NB4 (cell line): ENCODE data around the gene MAD1L1.

ENCODE experiments used
- DNase-seq: peaks from one replicate; pipeline ENCODE4 v3.0.0; 2010; ENCODE audit warnings: low read depth
- H3K4me3 ChIP-seq: one replicate; pipeline ENCODE4 v1.5.1; 2011; ENCODE audit warnings: mild to moderate bottlenecking, low read depth, low read length, moderate library complexity
- MYC ChIP-seq: IDR thresholded peaks from 2 replicates; pipeline ENCODE4 v1.6.1; 2011; ENCODE audit warnings: low read depth, low read length
- POLR2A ChIP-seq: IDR thresholded peaks from 2 replicates; pipeline ENCODE4 v1.6.1; 2011; ENCODE audit warnings: mild to moderate bottlenecking; ENCODE audit not compliant: insufficient read length; ENCODE audit errors: extremely low read depth
- TF ChIP-seq, protein P1 (sequence below): IDR thresholded peaks from 2 replicates; pipeline ENCODE4 v1.6.1; 2011; ENCODE audit warnings: low read depth, low read length
- TF ChIP-seq, protein P2 (sequence below): IDR thresholded peaks from one replicate; pipeline ENCODE4 v1.5.1; 2012; ENCODE audit warnings: low read depth, low read length

The MAD1L1 gene

DNA sequence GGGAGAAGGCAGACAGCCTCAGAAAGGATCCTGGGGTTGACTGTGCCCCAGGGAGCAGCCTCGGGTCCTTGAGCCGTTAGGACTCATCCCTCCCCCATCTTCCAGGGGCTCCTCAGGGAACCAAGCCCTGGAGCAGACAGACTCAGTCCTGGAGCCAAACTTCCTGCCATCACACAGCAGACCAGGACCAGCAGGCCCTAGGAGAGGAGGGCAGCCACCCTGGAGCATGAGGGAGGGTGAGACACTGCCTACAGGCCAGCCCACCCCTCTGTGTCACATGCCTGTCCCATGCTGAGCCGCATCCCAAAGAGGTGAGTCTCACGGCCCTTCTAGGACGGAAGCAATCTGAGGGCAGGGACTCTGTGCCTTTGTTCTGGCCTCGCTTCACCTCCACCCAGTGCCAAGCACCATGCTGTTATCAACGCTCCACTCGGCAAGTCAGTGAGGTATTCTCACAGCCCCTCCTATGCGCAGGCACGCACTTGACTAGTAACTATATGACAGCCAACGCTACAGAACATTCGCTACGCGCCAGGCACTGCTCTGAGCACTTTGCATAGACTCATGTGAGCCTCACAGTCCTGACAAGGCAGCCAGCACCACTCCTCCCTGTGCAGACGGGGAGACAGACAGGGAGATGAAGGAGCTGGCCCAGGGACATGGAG is 19.1 kb downstream of the MAD1L1 start:
- DNase-seq = no peak
- H3K4me3 ChIP-seq = no peak overlapping the region
- TF ChIP-seq, protein P1, sequence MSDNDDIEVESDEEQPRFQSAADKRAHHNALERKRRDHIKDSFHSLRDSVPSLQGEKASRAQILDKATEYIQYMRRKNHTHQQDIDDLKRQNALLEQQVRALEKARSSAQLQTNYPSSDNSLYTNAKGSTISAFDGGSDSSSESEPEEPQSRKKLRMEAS = no peak
- no peak for TF ChIP-seq MYC
- TF ChIP-seq, protein P2, sequence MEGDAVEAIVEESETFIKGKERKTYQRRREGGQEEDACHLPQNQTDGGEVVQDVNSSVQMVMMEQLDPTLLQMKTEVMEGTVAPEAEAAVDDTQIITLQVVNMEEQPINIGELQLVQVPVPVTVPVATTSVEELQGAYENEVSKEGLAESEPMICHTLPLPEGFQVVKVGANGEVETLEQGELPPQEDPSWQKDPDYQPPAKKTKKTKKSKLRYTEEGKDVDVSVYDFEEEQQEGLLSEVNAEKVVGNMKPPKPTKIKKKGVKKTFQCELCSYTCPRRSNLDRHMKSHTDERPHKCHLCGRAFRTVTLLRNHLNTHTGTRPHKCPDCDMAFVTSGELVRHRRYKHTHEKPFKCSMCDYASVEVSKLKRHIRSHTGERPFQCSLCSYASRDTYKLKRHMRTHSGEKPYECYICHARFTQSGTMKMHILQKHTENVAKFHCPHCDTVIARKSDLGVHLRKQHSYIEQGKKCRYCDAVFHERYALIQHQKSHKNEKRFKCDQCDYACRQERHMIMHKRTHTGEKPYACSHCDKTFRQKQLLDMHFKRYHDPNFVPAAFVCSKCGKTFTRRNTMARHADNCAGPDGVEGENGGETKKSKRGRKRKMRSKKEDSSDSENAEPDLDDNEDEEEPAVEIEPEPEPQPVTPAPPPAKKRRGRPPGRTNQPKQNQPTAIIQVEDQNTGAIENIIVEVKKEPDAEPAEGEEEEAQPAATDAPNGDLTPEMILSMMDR = no peak

DNA sequence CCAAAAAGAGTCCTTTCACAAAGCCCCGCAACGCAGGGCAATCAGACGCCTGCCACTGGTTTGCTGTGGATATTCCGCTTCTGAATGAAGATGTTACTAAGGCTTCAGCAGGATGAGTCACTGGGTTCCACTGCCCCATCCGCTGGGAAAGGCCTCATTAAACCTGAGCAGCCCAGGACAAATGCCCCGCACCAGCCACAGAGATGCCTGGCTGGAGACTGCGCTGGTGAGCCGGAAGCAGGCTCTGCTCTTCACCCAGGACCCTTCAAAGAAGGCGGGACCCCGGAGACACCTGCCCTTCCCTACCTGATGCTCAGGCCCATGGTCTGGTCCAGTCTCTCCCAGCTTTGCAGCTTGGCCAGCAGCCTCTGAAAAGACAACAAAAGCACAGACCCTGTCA is 19.8 kb downstream of the MAD1L1 start:
- DNase-seq = no peak
- no peak overlapping the region for H3K4me3 ChIP-seq
- TF ChIP-seq, protein P1 = no peak
- no peak for TF ChIP-seq POLR2A
- TF ChIP-seq MYC = no peak
- TF ChIP-seq, protein P2 = no peak

DNA sequence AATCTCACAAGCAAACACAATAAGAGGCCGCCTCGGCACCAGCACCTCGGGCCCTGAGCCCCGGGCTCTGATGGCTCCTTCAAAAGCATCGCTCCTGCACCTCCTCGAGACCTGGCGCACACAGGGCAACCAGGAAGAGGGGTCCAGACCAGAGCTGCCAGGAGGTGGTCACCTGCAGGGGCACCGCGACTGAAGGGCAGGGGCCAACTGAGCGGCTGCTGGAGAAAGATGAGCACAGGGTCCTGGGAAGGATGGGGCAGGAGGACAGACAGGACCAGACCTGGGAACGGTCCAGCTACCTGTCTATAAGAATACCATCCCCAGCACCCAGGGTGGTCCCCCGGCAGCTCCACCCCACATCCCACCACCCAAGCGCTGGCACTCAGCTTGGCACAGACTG is 20.8 kb downstream of the MAD1L1 start:
- H3K4me3 ChIP-seq = no peak overlapping the region
- TF ChIP-seq POLR2A = no peak
- TF ChIP-seq, protein P2 = no peak
- TF ChIP-seq, protein P1 = no peak
- no peak for TF ChIP-seq MYC
- DNase-seq = no peak

DNA sequence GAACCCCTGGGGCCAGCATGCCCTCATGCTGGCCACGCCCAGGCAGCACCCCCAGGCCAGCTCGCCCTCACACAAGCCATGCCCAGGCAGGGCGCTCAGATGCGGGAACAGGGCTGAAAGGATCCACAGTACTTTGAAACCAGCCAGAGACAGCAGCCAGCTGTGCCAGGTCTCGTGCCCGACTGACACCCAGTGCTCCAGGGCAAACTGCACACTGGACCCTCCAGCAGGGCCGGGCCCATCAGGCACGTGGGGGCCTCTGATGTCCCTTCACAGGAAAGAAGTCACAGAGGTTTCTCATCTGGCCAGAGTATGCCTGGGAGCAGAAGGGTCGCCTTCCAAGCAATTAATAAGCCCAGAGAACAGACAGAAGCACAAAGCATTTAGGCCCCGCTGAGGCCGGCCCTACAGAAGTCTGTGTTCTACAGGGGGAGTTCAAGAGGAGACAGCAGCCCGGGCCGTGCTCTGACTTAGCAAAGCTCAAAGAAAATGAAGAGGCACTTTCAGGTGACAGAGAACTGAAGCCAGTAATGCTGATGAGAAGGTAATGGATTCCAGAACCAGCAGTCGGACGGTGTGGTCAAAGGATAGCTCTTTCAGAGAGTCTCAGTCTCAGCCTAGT is 21.4 kb downstream of the MAD1L1 start:
- TF ChIP-seq, protein P2 = no peak
- TF ChIP-seq MYC (no peak), POLR2A (no peak)
- TF ChIP-seq, protein P1 = no peak

DNA sequence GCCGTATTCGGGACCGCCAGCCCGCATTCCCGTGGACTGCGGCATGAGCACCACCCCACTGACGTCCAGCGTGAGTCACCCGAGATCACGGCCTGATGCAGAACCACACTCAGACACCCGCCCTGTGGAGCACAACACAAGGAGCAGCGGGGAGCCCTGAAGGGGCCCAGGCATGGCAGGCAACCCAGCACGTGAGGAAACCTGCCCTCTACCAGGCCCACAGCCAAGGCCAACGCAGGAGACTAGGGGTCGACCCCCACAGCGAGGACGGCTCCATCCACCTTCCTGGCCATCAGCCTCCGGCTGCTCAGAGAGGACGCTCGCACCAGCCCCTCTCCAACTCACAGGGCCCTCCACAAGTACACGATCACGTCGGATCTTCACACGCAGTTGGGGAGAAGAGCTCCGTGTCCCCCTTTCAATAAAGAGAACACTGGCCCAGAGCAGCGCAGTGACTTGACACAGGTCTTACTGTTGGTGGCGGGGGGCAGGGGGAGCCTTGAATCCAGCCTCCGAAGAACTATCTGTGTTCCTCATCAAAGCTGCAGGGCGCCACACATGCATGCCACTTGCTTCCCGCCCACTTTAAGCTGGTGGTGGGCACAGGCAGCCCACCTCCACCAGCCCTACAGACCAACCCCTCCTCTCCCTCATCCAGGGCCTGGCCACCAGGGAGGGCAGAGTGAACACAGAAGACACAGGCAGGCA is 22.0 kb downstream of the MAD1L1 start:
- no peak overlapping the region for H3K4me3 ChIP-seq
- no peak for DNase-seq
- TF ChIP-seq, protein P1 = no peak
- TF ChIP-seq, protein P2 = no peak
- TF ChIP-seq MYC = no peak
- TF ChIP-seq POLR2A = no peak

More for the DNA sequence above, 21.4 kb downstream of the MAD1L1 start:
- H3K4me3 ChIP-seq = no peak overlapping the region
- no peak for DNase-seq
